Left kidney (tissue), 2 donors: ENCODE measurements around the gene PCDHGC3. TPM values are rescaled to one million over a fixed set of nuclear protein-coding genes. Genes with fewer than 3 reads are reported as not detected.

ENCODE experiments used
- DNase-seq: peaks from one replicate; pipeline ENCODE4 v3.0.0-alpha.2; 2013
- polyA plus RNA-seq: library from polyadenylated mRNA; unstranded; fragments of 120-200 nt; gene quantifications from one replicate; pipeline ENCODE4 v1.2.1, GENCODE V29; 2013; ENCODE audit not compliant: insufficient read length

PCDHGC3 gene
- polyA plus RNA-seq, 1 donor = 99.2 TPM

- no peak for DNase-seq
Observed at GRCh38 chr5:141484641-141485311, 9.0 kb downstream of the PCDHGC3 start, which contains the start of gene PCDHGC4. Gene PCDHGC4 (plus strand): TSS chr5:141485030. CDS start chr5:141485174, 144 bp downstream.

- no peak for DNase-seq
Observed at GRCh38 chr5:141485321-141486055, 9.7 kb downstream of the PCDHGC3 start.

GRCh38 chr5:141486091-141486490, 10.3 kb downstream of the PCDHGC3 start:
- DNase-seq = no peak

GRCh38 chr5:141487131-141487530, 11.4 kb downstream of the PCDHGC3 start:
- DNase-seq = no peak

GRCh38 chr5:141488591-141489561, 13.1 kb downstream of the PCDHGC3 start, which contains the start of gene PCDHGC5:
Gene PCDHGC5 (plus strand): TSS chr5:141489081. CDS start chr5:141489241, 160 bp downstream.
- DNase-seq = no peak

- DNase-seq = no peak
Observed at GRCh38 chr5:141489841-141490240, 14.1 kb downstream of the PCDHGC3 start.

GRCh38 chr5:141490271-141490670, 14.5 kb downstream of the PCDHGC3 start:
- no peak for DNase-seq

GRCh38 chr5:141490771-141491170, 15.0 kb downstream of the PCDHGC3 start:
- no peak for DNase-seq

GRCh38 chr5:141491323-141492167, 15.8 kb downstream of the PCDHGC3 start:
- DNase-seq = no peak

- DNase-seq = no peak
Observed at GRCh38 chr5:141492168-141492885, 16.6 kb downstream of the PCDHGC3 start.

GRCh38 chr5:141493500-141494422, 18.0 kb downstream of the PCDHGC3 start:
- no peak for DNase-seq

- peak; percentile 68 for DNase-seq
Observed at GRCh38 chr5:141494761-141495452, 19.1 kb downstream of the PCDHGC3 start.

- no peak for DNase-seq
Observed at GRCh38 chr5:141495453-141495811, 19.7 kb downstream of the PCDHGC3 start.

- DNase-seq = no peak
Observed at GRCh38 chr5:141496038-141496437, 20.3 kb downstream of the PCDHGC3 start.

GRCh38 chr5:141501761-141502160, 26.0 kb downstream of the PCDHGC3 start:
- DNase-seq = no peak

GRCh38 chr5:141503681-141504080, 27.9 kb downstream of the PCDHGC3 start:
- no peak for DNase-seq

- no peak for DNase-seq
Observed at GRCh38 chr5:141504216-141504615, 28.4 kb downstream of the PCDHGC3 start.

GRCh38 chr5:141506381-141507155, 30.8 kb downstream of the PCDHGC3 start:
- no peak for DNase-seq
